HepG2 (cell line): ENCODE results near the gene NUTF2. TPM values are rescaled to one million over a fixed set of nuclear protein-coding genes. Genes with fewer than 3 reads are reported as not detected.

ENCODE experiments used
- BATF2 ChIP-seq: sonication (generic); formaldehyde crosslinking; IDR thresholded peaks from 2 replicates; pipeline ENCODE4 v1.8.0; 2022; ENCODE audit warnings: mild to moderate bottlenecking, missing genetic modification reagents, moderate library complexity
- HNRNPL ChIP-seq: fragments of 200-400 bp; formaldehyde crosslinking; IDR thresholded peaks from 2 replicates; pipeline ENCODE4 v1.6.1; 2017; ENCODE audit warnings: mild to moderate bottlenecking, low read depth, low read length
- MAF1 ChIP-seq: sonication (generic); formaldehyde crosslinking; IDR thresholded peaks from 2 replicates; pipeline ENCODE4 v1.5.0; 2020; ENCODE audit warnings: missing genetic modification reagents, borderline replicate concordance
- MBD4 ChIP-seq: IDR thresholded peaks from 2 replicates; pipeline ENCODE4 v1.6.1; 2012; ENCODE audit warnings: low read length, inconsistent platforms, borderline replicate concordance
- PAXIP1 ChIP-seq: sonication (generic); formaldehyde crosslinking; conservative IDR thresholded peaks from 2 replicates; pipeline ENCODE4 v1.4.0; 2020; ENCODE audit warnings: mild to moderate bottlenecking, missing genetic modification reagents, moderate library complexity
- POLR2AphosphoS5 ChIP-seq: IDR thresholded peaks from 2 replicates; pipeline ENCODE4 v1.6.1; 2012; ENCODE audit warnings: low read depth, low read length
- RBM39 ChIP-seq: fragments of 200-400 bp; formaldehyde crosslinking; IDR thresholded peaks from one replicate; pipeline ENCODE4 v1.6.1; 2018; ENCODE audit warnings: antibody characterized with exemption, mild to moderate bottlenecking, low read depth, low read length; ENCODE audit not compliant: poor library complexity, severe bottlenecking
- RFX1 ChIP-seq: fragments of 450-650 bp; IDR thresholded peaks from 2 replicates; pipeline ENCODE4 v1.6.1; 2017
- TCF12 ChIP-seq, 2 experiments: fragments of 450-650 bp in 1 of 2; sonication (generic) in 1 of 2; formaldehyde crosslinking in 1 of 2; IDR thresholded peaks; 2 replicates each; pipeline versions ENCODE4 v1.6.1 to v1.8.0; 2017 to 2022; ENCODE audit warnings: antibody characterized with exemption in 1 of 2, mild to moderate bottlenecking in 1 of 2, missing genetic modification reagents in 1 of 2, moderate library complexity in 1 of 2
- TEAD2 ChIP-seq: sonication (generic); formaldehyde crosslinking; IDR thresholded peaks from 2 replicates; pipeline ENCODE4 v1.9.0; 2021; ENCODE audit warnings: missing genetic modification reagents
- THAP8 ChIP-seq: sonication (generic); formaldehyde crosslinking; IDR thresholded peaks from 2 replicates; pipeline ENCODE4 v1.5.1; 2020; ENCODE audit warnings: missing genetic modification reagents, mild to moderate bottlenecking, borderline replicate concordance
- ZFY ChIP-seq: sonication (generic); formaldehyde crosslinking; IDR thresholded peaks from 2 replicates; pipeline ENCODE4 v1.4.0; 2020; ENCODE audit warnings: missing genetic modification reagents
- ZNF274 ChIP-seq: sonication (generic); formaldehyde crosslinking; IDR thresholded peaks from 2 replicates; pipeline ENCODE4 v1.5.1; 2020; ENCODE audit warnings: mild to moderate bottlenecking, missing genetic modification reagents
- ZNF446 ChIP-seq: sonication (generic); formaldehyde crosslinking; IDR thresholded peaks from 2 replicates; pipeline ENCODE4 v1.5.0; 2020; ENCODE audit warnings: mild to moderate bottlenecking, missing genetic modification reagents
- ZNF629 ChIP-seq: sonication (generic); formaldehyde crosslinking; conservative IDR thresholded peaks from 2 replicates; pipeline ENCODE4 v1.5.0; 2020; ENCODE audit warnings: missing genetic modification reagents
- ZNF703 ChIP-seq: sonication (generic); formaldehyde crosslinking; IDR thresholded peaks from 2 replicates; pipeline ENCODE4 v1.5.1; 2020; ENCODE audit warnings: missing genetic modification reagents, mild to moderate bottlenecking, moderate library complexity, borderline replicate concordance
- ZNF782 ChIP-seq: sonication (generic); formaldehyde crosslinking; IDR thresholded peaks from 2 replicates; pipeline ENCODE4 v1.4.0; 2020; ENCODE audit warnings: missing genetic modification reagents, mild to moderate bottlenecking, borderline replicate concordance
- ZNF878 ChIP-seq: sonication (generic); formaldehyde crosslinking; IDR thresholded peaks from 2 replicates; pipeline ENCODE4 v1.8.1; 2023; ENCODE audit warnings: mild to moderate bottlenecking, missing genetic modification reagents, moderate library complexity
- ZNF883 ChIP-seq: sonication (generic); formaldehyde crosslinking; IDR thresholded peaks from 2 replicates; pipeline ENCODE4 v1.5.1; 2020; ENCODE audit warnings: mild to moderate bottlenecking, missing genetic modification reagents; ENCODE audit errors: not compliant biosample characterization
- polyA plus RNA-seq, 8 experiments: library from polyadenylated mRNA; depleted of rRNA in 3 of 8; stranded (reverse) in 7 of 8; unstranded in 1 of 8; fragments of >200 nt; fragmentation: Illumina TruSeq in 4 of 8; extraction: Trizol in 4 of 8; gene quantifications; 2 replicates each; pipeline versions ENCODE4 v1.2.1 to v1.2.3, GENCODE V29; 2011 to 2016; ENCODE audit warnings: low read depth in 4 of 8, missing spikeins in 1 of 8, mixed read lengths in 1 of 8; ENCODE audit not compliant: insufficient read depth in 1 of 8
- total RNA-seq, 5 experiments: library from RNA; depleted of rRNA; stranded (reverse); fragments of >200 nt; fragmentation: Illumina TruSeq; extraction: Trizol; gene quantifications; 2 replicates each; pipeline ENCODE4 v1.2.3, GENCODE V29; 2016; ENCODE audit warnings: low read depth in 1 of 5
- TF ChIP-seq, protein P1 (sequence below): sonication (generic); formaldehyde crosslinking; IDR thresholded peaks from 2 replicates; pipeline ENCODE4 v1.4.0; 2020; ENCODE audit warnings: missing genetic modification reagents
- TF ChIP-seq, protein P2 (sequence below): sonication (generic); formaldehyde crosslinking; IDR thresholded peaks from 2 replicates; pipeline ENCODE4 v1.9.0; 2021; ENCODE audit warnings: missing genetic modification reagents, borderline replicate concordance

Gene NUTF2
- total and polyA plus RNA-seq, 2 of the 13 experiments (the other 11 are each of a cell fraction or from before 2014, with no cell fraction given) = 168 to 214 TPM

- TF ChIP-seq TCF12 (IDR thresholded peaks at IDR 0.05) = no peak
- TF ChIP-seq TCF12 (CRISPR knock-in tag; IDR thresholded peaks at IDR 0.05) = peak; percentile 51; the same call in 1 of the 2 replicates
- no peak for TF ChIP-seq MBD4
- peak; percentile 56 for TF ChIP-seq RBM39
- TF ChIP-seq POLR2AphosphoS5 = peak; percentile 88
- no peak for TF ChIP-seq ZNF878 (CRISPR knock-in tag)
- TF ChIP-seq THAP8 (CRISPR knock-in tag) = no peak
- TF ChIP-seq, protein P1, sequence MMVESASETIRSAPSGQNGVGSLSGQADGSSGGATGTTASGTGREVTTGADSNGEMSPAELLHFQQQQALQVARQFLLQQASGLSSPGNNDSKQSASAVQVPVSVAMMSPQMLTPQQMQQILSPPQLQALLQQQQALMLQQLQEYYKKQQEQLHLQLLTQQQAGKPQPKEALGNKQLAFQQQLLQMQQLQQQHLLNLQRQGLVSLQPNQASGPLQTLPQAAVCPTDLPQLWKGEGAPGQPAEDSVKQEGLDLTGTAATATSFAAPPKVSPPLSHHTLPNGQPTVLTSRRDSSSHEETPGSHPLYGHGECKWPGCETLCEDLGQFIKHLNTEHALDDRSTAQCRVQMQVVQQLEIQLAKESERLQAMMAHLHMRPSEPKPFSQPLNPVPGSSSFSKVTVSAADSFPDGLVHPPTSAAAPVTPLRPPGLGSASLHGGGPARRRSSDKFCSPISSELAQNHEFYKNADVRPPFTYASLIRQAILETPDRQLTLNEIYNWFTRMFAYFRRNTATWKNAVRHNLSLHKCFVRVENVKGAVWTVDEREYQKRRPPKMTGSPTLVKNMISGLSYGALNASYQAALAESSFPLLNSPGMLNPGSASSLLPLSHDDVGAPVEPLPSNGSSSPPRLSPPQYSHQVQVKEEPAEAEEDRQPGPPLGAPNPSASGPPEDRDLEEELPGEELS (CRISPR knock-in tag) = peak; percentile 2; the same call in 1 of the 2 replicates
- TF ChIP-seq ZNF883 (CRISPR knock-in tag) = peak; percentile 78
- TF ChIP-seq BATF2 (CRISPR knock-in tag) = no peak
- peak; percentile 16; the same call in 1 of the 2 replicates for TF ChIP-seq PAXIP1 (CRISPR knock-in tag)
- peak; percentile 83 for TF ChIP-seq ZFY (CRISPR knock-in tag)
- TF ChIP-seq, protein P2, sequence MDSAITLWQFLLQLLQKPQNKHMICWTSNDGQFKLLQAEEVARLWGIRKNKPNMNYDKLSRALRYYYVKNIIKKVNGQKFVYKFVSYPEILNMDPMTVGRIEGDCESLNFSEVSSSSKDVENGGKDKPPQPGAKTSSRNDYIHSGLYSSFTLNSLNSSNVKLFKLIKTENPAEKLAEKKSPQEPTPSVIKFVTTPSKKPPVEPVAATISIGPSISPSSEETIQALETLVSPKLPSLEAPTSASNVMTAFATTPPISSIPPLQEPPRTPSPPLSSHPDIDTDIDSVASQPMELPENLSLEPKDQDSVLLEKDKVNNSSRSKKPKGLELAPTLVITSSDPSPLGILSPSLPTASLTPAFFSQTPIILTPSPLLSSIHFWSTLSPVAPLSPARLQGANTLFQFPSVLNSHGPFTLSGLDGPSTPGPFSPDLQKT = no peak; the same call in 1 of the 2 replicates
- TF ChIP-seq HNRNPL = no peak
- no peak for TF ChIP-seq MAF1 (CRISPR knock-in tag)
- TF ChIP-seq ZNF629 = no peak
- TF ChIP-seq RFX1 = peak; percentile 99
- peak; percentile 37; the same call in 1 of the 2 replicates for TF ChIP-seq ZNF446 (CRISPR knock-in tag)
- TF ChIP-seq ZNF274 (CRISPR knock-in tag) = 0 out of 2 replicates have a peak, but pooled peaks have one; percentile 70
- no peak for TF ChIP-seq ZNF703 (CRISPR knock-in tag)
- TF ChIP-seq ZNF782 (CRISPR knock-in tag) = no peak
- TF ChIP-seq TEAD2 (CRISPR knock-in tag) = no peak
Observed at GRCh38 chr16:67806428-67807147, 40.1 kb upstream of the NUTF2 start, which contains the start of the genes RANBP10 and TSNAXIP1 (continued).
